Uterus (tissue), 4 donors: Measurements from ENCODE around the gene SFT2D3. TPM values are rescaled to one million over a fixed set of nuclear protein-coding genes. Genes with fewer than 3 reads are reported as not detected.
A peak's percentile ranks its signal among the peaks of the same experiment; 100 is the strongest.

Experiments used
- DNase-seq, 2 donors: peaks; one replicate each; pipeline ENCODE4 v3.0.0-alpha.2; 2019 to 2020
- H3K27ac ChIP-seq, 2 donors: fragments of 200-600 bp; sonication (generic); 1 replicate in 1 of 2; 2 replicates in 1 of 2; pipeline ENCODE4 v1.5.1; 2016 to 2018
- H3K27me3 ChIP-seq, 2 donors: fragments of 200-600 bp; sonication (generic); one replicate each; pipeline ENCODE4 v1.5.1; 2018 to 2019; ENCODE audit warnings: control low read depth in 1 of 2
- H3K36me3 ChIP-seq, 2 donors: fragments of 200-600 bp; sonication (generic); one replicate each; pipeline ENCODE4 v1.5.1; 2019; ENCODE audit warnings: control low read depth in 1 of 2
- H3K4me1 ChIP-seq, 2 donors: fragments of 200-600 bp; sonication (generic); one replicate each; pipeline ENCODE4 v1.5.1; 2018 to 2019; ENCODE audit warnings: control low read depth in 1 of 2
- H3K4me3 ChIP-seq, 2 donors: fragments of 200-600 bp; sonication (generic); 1 replicate in 1 of 2; 2 replicates in 1 of 2; pipeline ENCODE4 v1.5.1; 2018 to 2019; ENCODE audit warnings: mild to moderate bottlenecking in 1 of 2
- H3K9me3 ChIP-seq, 2 donors: fragments of 200-600 bp; sonication (generic); one replicate each; pipeline ENCODE4 v1.5.1; 2019; ENCODE audit warnings: control low read depth in 1 of 2
- CTCF ChIP-seq, 4 experiments: fragments of 200-600 bp in 2 of 4; fragments of 450-650 bp in 2 of 4; sonication (generic) in 2 of 4; IDR thresholded peaks; one replicate each; pipeline ENCODE4 v1.5.1; 2016 to 2019; ENCODE audit warnings: antibody characterized with exemption in 4 of 4, mild to moderate bottlenecking in 2 of 4, moderate library complexity in 1 of 4
- POLR2A ChIP-seq, 2 donors: fragments of 450-650 bp; IDR thresholded peaks; one replicate each; pipeline ENCODE4 v1.6.1; 2016; ENCODE audit warnings: antibody characterized with exemption in 2 of 2, mild to moderate bottlenecking in 1 of 2, moderate library complexity in 1 of 2
- intact Hi-C: fragments of 100-400 bp; cut with DNase I; formaldehyde crosslinking; loops from one replicate; pipeline ENCODE4 v1.15.1; 2023; ENCODE audit warnings: low total_unique reads
- total RNA-seq, 4 donors: library from RNA; depleted of rRNA in 3 of 4; stranded (reverse); fragments of >200 nt in 3 of 4; gene quantifications; one replicate each; pipeline versions ENCODE4 v1.1.0 to v1.2.4, GENCODE V29; 2014 to 2023
- donor health status: DM: yes; HTN: yes; CAD: no.

SFT2D3 gene
- total RNA-seq, 4 donors from 2014 or later = 5.9 to 27.2 (median 11.1) TPM

GRCh38 chr2:127661072-127661649 lies 40.1 kb upstream of the SFT2D3 start:
- intact Hi-C loops = no loop called here
- Histone ChIP-seq H3K27me3 (no peaks in the 10 kb centered on the region), H3K36me3 (no peaks in the 10 kb centered on the region), H3K9me3 (no peaks in the 10 kb centered on the region), H3K27ac (peak overlapping the region; percentile 55 to 73), H3K4me1 (peaks cover 0 to 40% of the 10 kb centered on the region in 2 donors), H3K4me3 (no peak overlapping the region)
- TF ChIP-seq POLR2A (IDR thresholded peaks at IDR 0.05) = no peak
- TF ChIP-seq CTCF (IDR thresholded peaks at IDR 0.05) = no peak
- no peak for DNase-seq

- H3K4me3 ChIP-seq = no peak overlapping the region
- peak; percentile 14 to 42 for DNase-seq
- no peak for TF ChIP-seq POLR2A (IDR thresholded peaks at IDR 0.05)
- no peak for TF ChIP-seq CTCF (IDR thresholded peaks at IDR 0.05)
- peaks cover 0 to 33% of the 10 kb centered on the region in 2 donors for H3K4me1 ChIP-seq
- intact Hi-C loops = no loop called here
- no peaks in the 10 kb centered on the region for H3K9me3 ChIP-seq
- no peaks in the 10 kb centered on the region for H3K36me3 ChIP-seq
- H3K27ac ChIP-seq = peak overlapping the region; percentile 55 to 73
- no peaks in the 10 kb centered on the region for H3K27me3 ChIP-seq
These were observed 39.3 kb upstream of the SFT2D3 start for GRCh38 chr2:127661949-127662510.

GRCh38 chr2:127662937-127663565 lies 38.2 kb upstream of the SFT2D3 start:
- H3K27ac ChIP-seq = peak overlapping the region; percentile 75 to 77
- H3K9me3 ChIP-seq = no peaks in the 10 kb centered on the region
- H3K4me3 ChIP-seq = no peak overlapping the region
- TF ChIP-seq CTCF (IDR thresholded peaks at IDR 0.05) (no peak), POLR2A (IDR thresholded peaks at IDR 0.05) (no peak)
- H3K4me1 ChIP-seq = peaks cover 0 to 32% of the 10 kb centered on the region in 2 donors
- intact Hi-C loops = no loop called here
- no peaks in the 10 kb centered on the region for H3K36me3 ChIP-seq
- peak; percentile 11 to 13 for DNase-seq
- no peaks in the 10 kb centered on the region for H3K27me3 ChIP-seq

GRCh38 chr2:127663566-127664064 lies 37.7 kb upstream of the SFT2D3 start:
- no peaks in the 10 kb centered on the region for H3K36me3 ChIP-seq
- TF ChIP-seq POLR2A (IDR thresholded peaks at IDR 0.05) (no peak), CTCF (IDR thresholded peaks at IDR 0.05) (no peak)
- H3K9me3 ChIP-seq = no peaks in the 10 kb centered on the region
- intact Hi-C loops = no loop called here
- no peaks in the 10 kb centered on the region for H3K27me3 ChIP-seq
- DNase-seq = peak in 1 of 2 donors; percentile 8
- H3K4me1 ChIP-seq = peaks cover 0 to 32% of the 10 kb centered on the region in 2 donors
- peak overlapping the region; percentile 18 to 28 for H3K4me3 ChIP-seq
- peak overlapping the region; percentile 75 to 77 for H3K27ac ChIP-seq
